HG03095 (cell line): ENCODE data around the gene RNASE8.

Experiments used
- ATAC-seq: cut with Tn5 transposase; IDR thresholded peaks from one replicate; pipeline ENCODE4 v1.9.1; 2021; ENCODE audit warnings: moderate library complexity; ENCODE audit not compliant: unreplicated experiment

The RNASE8 gene

DNA sequence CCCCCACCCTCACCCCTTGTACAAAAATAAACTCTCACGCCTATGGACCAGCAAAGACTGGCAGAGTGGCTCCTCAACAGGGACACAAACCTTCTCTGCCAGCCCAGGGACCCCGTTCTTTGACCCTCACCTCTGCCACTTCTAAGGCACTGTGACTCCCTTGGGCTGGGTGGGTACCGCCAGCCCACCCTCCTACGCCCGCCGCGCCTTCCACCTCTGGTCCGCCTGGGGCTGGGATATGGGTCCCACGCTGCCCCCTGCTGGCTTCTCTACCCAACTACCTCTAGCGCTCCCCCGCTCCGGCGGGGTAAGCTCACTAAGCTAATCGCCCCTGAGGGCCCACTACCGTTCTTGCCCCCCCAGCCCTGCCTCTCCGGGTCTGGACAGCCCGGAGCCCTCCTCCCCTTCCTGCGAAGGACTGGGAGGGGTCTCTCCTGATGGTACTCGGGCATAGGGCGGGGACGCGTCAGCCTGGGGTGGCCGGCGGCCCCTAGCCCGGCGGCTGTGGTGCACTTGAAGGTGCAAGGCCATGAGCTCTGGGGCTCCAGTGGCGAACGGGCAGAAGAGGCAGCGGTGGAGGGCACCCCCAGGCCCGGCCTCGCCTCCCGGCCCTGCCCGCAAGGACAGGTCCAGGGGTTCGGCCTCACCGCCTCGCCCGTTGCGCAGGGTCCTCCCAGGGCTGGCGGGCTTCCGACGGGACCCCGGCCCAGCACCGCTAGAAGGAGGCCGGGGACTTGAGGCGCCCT is 32.7 kb downstream of the RNASE8 start:
- ATAC-seq = no peak

DNA sequence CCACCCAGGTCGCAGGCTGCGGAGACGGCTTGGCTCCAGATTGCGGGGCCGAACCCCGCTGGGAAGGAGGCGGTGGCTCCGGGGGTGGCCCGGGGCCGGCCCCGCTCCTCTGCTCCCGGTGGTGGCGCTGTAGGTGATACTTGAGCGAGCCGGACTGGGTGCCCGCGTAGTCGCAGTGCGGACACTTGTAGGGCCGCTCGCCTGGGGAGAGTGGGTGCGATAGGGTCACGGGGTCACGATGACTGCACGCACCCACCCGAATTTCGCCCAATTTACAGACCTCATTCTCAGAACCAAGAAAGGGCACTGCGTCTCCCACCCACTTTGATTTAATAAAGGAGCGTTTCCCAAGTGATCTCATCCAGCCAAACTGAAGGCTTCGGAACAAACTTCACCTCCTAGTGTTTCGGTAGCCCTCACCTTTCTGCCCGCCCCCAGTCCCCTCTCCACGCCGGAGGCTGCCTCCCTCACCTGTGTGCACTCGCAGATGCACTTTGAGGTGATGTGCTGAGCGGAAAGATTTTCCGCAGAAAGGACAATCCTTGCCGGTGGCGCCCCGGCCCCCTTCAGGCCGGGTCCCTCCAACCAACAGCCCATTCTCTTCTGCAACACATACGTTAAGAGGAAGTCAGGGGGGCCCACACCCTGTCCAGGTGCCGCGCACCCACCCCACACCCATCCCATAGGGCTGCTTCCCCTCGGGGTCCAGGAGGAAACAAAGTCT is 33.5 kb downstream of the RNASE8 start:
- ATAC-seq = no peak

DNA sequence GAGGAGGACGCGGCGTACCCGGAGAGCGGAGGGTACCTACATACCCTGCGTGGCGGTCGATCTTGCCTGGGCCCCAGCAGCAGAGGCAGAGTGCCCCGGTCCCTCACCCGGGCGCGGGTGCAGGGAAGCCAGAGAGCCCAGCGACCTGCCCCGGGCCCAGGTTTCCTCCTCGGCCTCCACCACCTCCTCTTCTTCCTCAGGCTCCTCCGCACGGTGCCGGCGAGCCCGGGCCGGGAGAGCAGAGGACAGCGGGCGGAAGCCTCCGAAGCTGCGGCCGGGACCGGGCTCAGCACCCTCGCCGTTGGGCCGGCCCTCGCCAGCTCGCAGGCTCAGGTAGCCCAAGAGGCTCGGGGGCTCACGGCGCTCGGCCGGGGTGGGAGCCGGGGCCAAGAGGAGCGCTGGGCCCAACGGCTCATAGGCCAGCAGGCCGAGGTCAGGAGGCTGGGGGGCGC is 34.2 kb downstream of the RNASE8 start:
- ATAC-seq = no peak

DNA sequence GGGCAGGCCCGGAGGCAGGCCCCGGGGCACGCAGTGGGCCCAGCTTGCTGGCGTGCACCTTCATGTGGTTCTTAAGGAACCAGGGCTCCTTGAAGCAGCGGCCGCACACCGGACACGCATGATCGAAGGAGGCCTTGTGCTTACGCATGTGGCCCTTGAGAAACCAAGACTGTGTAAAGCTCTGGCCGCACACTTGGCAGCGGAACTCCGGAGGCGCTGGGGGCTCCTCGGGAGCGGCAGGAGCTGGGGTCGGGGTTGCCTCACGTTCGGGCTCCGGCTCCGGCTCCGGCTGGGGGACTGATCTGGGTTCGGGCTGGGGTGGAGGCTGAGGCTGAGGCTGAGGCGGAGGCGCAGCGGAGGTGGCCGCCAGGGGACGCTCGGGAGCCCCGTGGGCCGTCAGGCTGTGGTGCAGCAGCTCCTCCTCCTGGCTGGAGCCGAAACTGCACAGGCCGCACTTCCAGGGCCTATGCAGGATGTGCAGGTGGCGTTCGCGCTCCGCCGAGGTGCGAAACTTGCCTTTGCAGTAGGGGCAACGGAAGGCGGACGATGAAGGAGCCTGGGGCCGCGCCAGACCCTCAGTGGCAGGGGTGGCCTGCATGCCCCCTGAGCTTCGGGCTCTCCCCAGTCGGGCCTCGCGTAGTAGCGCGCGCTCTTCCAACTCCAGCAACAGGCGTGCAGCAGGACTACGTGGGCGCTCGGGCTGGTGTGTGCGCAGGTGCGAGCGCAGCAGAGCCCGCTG is 34.8 kb downstream of the RNASE8 start:
- peak; percentile 76 for ATAC-seq

DNA sequence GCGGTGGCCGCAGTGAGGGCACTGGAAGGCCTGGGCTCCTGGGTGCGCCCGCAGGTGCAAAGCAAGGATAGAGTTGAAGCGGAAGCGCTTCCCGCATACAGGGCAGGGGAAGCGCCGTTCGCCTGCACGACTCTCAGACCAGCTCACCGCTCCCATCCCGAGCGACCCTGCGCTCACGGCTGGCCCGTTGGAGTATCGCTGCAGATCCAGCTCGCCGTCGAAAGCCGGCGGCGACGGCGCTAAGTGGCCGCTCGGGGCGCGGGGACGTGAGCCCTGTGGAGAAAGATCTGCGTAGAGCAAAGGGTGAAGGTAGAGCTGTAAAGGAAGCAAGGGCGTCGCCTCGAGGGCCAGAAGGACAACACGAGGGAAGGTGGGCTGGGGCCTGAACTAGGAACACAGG is 35.4 kb downstream of the RNASE8 start:
- no peak for ATAC-seq

DNA sequence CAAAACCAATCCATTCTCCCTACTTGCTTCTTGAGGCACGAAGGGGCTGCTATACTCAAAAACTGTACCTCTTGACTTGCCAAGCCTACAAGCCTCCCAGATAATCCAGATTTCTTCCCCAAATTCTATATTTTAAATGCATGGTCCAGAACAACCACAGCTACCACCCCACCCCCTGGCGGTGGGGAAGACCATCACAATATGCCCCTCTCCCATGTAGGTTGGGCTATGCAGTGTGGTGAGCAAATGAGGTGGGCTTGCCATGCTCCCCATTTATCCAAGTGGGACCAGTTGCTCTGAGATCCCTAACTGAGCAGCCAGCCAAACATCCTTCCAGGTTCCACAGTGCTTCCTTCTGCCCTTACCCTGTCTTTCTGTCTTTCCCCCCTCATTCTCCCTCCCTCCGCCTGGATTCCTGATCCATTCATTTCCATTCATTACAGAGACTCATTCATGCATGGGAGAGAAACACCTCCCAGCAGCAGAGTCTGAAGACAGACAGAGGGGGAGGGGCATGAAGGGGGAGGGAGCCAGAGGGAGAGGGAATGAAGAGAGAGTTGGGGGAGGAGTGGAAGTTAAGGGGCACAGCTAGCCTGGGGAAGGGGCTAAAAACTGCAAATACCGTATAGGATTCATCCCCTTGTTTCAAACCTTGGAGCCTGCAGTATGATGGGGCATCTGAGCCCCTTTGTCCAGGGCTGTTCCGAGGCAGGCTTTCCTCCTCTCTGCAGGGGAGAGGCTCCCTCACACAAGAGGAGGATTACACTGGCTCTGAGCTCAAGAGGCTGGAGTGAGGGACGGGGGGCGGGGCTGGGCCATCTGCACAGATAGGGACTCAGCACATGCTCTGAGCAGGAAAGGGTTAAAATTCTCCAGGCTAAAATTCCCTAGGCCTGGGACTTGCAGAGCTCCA is 36.4 kb downstream of the RNASE8 start:
- no peak for ATAC-seq

DNA sequence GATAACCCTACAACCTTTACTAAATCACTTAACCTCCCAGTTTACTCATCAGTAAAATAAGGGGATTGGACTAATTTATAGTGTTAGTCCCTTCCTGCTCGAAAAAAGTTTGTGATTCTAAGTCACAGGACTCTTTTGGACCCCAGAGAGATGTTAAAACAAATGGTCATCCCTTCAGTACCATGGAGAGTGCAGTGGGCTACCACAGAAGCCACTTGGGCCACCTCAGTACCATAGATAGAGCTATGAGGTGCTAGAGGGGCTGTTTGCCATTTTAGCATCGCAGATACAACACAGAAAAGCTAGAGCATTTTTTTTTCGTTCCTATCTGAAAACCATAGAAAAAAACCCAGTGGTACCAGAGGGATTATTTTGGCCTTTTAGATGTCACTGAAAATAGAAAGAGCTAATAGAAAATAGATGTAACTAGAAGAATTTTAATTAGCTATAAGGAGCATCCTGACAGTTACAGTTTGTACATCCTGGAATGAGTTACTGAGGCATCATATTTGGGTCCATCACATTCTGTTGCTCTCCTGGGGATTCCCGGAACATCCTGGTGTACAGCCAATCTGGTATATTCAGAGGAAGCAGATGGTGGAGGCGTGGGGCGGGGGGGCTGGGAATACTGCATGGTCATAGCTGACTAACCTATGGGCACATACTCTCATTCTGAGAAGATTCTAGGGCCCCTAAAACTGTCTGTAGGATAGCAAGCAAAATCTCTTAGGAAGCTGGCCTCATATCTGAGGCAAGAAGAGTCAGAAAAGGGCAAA is 38.0 kb downstream of the RNASE8 start:
- ATAC-seq = no peak

DNA sequence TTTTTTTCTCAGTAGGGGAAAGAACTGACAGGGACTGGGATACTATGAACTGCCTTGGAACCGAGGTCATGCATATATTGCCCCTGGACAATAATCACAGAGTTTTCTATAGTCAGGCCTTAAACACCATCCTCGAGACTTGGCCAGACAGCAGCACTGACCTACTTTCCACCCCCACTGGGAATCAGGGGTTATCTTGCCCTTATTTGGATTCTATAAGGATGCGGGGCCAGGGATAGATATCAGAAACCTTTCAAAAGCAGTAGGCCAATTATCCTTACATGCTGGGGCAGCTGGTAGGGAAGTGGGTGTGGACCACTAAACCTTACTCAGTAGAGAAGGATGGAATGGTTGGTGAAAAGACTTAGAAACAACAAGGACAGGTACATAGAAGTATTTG is 38.8 kb downstream of the RNASE8 start:
- no peak for ATAC-seq

DNA sequence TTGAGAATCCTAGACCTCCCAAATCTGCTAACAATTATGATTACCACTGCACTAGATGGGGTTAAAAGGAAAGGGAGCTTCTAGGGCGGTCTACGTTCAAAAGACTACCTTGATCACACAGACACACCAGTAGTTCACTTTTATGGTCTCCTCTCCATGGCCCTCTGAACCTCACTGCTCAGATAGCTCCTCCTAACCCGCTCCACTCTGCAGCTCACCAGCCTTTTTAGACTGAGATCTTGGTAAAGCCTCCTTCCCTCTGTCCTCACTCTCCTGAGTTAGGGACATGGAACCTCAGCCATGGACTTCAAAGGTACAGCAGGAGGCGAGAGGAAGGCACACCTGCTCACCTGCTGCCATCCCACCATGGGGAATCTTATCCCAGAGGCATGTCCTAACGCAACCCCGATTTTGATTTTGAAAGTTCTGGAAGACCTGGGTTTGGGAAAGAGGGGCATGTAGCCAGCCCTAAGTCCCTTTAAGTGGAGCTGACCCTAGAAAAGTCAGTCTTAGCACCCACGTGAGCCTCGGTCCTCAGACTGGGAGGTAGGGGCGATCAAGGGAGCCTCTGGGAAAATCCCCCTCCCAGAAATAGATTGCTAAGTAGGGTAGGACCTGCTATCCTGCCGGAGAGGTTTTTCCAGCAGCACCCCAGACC is 39.5 kb downstream of the RNASE8 start:
- ATAC-seq = no peak

DNA sequence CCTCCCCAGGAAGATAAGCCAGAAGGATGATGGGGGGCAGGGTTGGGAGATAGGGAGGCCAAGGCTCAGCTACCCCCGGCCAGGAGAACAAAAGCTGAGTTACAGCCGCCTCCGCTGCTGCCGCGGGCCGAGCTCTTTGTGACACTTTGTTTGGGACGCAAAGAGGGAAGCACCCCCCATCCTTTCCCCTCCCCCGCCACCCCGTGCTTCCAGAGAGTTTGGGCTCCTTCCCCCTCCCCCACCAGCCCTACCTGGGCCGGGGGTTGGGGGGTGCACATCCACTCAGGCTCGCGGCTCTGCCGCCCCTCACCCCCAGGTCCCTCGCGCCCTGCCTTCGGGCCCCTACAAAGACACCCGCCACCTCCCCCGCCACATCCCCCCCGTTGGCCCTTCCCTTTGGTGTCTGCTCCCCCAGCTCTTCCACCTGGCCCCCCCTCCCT is 40.0 kb downstream of the RNASE8 start:
- ATAC-seq = no peak

DNA sequence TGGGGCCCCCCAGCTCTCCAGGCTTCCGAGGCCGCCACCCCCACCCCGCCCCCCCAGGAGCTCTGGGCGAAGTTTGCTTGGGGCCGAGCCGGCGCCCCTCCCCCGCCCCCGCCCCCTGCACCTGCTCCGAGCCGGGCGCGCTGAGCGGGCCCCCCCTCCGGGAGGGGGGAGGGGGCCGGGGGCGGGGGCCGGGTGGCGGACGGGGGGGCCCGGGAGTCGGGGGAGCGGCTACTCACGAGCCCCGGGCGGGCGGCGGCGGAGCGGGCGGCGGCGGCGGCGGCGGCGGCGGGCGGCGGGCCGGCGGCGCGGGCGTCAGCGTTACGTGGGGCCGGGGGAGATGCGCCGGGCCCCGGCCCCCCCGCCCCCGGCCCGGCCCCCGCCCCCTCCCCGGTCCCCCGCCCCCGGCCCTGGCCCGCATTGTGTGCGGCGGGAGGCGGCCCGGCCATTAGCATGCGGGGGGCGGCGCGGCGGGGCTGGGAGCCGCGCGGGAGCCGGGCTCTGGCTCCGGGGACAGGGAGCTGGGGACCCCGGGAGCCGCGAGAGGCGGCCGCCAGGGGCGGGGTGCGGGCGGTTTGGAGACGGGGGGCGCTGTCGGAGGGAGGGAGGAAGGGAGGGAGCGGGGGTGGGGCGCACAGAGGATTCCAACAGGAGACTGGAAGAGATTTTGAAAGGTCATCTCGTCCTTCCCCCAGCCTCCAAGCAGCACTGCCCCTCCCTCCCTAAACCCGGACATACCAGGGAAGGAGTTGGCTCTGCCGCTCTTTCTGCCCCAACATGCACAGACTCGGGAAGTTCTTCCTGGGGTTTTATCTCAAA is 40.7 kb downstream of the RNASE8 start, which contains the start of gene ZNF219:
ZNF219 (minus strand) TSS at position 580 of the 816 bp plus-strand sequence. CDS start 5,064 bp downstream, outside the sequence.
- ATAC-seq = no peak

DNA sequence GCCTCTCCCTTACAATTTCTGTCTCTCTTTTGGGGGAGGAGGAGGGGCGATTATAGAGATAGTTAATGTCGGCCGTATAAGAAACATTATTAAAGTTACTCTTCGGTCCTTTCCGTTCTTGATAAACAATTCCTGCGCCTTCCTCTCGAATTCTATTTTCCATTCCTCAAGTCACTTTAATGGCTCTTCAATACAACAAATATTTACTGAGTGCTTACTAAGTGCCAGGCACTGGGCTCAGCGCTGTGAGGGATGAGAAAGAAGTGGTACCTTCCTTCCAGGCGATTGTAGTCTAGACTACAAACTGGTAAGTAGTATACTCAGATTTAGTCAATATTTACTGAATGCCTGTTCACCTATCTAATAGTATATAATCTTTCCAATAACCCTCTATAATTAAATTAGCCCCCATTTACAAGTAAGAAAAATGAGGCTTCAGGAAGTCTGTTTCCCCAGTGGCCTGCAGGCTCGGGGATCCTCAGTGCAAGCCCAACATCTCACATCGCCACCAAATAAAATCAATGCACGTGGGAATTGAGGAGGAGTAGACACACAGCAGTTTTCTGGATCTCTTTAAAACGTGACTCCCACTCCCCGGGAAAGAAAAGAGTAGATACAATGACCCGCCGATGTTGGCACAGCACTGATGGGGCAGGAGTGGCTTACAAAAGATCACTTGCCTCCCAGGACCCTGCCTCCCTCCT is 41.4 kb downstream of the RNASE8 start:
- ATAC-seq = no peak

DNA sequence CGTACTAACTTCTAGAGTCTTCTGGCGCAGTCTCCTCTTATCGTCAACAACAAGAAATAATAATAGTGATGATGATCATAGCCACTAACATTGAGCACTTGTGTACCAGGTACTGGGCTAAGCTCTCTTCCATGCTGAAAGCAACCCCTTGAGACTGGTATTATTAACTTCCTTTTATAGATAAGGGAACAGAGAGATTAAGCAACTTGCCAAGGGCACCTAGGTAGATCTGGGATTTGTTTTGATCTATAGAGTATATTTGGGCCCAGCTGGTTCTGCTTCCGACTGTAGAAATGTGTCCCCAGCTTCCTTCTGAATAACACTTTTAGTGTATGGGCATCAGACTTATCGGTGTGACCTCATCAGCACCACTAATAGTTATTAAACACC is 42.0 kb downstream of the RNASE8 start:
- ATAC-seq = no peak

DNA sequence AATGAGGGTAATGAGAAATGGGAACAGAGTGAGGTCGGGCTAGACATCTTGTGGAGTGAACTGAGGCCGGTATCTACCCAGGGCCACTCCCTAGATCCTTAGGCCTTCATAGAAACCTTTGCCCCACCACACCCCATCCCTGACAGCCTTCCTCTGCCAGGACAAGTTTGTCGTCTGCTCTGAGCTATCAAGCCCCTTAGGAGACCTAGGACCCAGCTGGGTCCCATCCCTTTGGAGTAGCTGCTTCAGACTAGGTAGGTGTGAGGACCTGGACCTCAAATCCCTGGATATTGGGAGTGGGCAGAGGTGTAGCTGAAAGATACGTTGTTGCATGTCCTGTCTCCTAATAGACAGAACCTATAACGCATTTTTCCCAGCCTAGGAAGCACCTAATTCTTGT is 43.3 kb downstream of the RNASE8 start, which contains the start of gene TMEM253:
TMEM253 (plus strand) TSS at position 136 of the 400 bp plus-strand sequence. CDS start 278 bp downstream, outside the sequence.
- no peak for ATAC-seq

DNA sequence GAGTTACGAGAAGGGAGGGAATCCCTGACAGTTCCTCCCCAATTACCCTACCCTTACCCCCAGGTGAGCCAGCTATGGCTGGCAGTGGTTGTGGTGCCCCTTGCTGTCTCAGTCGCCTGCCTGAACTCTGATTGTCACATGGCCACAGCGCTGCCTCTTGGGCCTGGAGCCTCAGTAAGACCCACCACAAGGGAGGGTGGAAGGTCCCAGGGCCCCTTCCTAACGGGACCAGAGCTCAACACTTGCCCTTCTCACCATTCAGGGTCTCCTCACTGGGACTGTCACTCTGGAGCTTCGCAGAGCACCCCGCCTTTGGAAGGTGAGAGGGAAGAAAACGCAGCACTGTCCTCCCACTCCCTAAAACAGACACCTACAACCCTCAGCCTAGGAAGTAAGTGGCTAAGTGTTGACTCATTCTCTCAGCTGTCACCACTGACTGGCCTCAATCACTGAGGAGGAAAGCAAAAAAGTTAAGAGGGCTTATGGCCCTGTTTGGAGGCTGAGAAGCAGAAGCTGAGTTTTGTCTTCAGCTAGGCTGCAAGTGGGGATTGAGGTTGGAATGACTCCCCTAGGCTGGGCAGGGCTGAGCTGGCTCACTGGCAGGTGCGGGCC is 44.3 kb downstream of the RNASE8 start:
- ATAC-seq = no peak

DNA sequence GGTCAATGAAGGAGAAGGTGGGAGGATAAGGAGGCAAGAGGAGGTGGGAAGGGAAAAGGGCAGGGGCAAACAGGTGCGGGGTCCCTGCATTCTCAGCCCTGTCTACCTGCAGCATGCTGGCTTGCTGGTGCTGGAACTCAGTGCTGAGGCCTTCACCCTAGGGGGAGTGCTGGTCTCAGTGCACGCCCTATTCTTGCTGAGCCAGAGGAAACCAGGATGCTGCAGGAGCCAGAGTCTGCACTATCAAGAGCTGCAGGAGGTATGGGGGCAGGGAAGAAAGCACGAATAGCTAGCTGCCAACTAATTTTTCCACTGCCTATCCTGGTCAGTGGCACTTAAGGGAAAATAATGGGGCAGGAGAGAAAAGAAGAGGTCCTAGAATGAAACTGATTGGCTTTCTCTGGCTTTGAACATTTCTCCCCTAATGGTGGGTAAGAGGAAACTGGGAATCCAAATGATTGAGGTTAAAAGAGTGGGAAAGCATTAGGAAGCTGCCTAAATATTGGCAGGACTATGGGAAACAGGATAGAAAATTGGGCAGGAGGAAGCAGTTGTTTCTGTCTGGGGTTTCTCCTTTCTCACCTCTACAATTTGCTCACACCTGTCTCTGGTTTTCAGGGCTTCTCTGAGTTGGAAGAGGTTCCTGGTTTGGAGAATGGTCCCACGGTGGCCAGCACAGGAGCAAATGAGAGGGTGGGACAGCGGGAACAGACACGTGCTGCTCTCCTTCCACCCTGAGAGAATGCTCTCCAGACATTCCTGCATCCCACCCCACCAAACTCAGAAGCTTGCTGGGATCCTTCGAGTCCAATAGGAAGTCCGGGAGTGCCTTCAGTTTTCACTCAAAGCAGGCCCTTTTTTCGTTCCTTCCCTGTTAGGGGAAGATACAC is 45.1 kb downstream of the RNASE8 start:
- no peak for ATAC-seq
